RWPE1 (cell line): Measurements from ENCODE around the gene ZNF385A.

Source experiments
- CTCF ChIA-PET: fragments of 350-600 bp; sonication (Branson Sonifier 250); formaldehyde crosslinking; extraction: SDS; loops from one replicate; lab custom pipeline; 2021; lab: Yijun Ruan, JAX
- POLR2A ChIA-PET: fragments of 400-600 bp; formaldehyde crosslinking; extraction: SDS; loops from one replicate; lab custom pipeline; 2020; ENCODE audit warnings: antibody characterized with exemption; ENCODE audit not compliant: low non-redundant PET; lab: Yijun Ruan, JAX
- DNase-seq: peaks from one replicate; pipeline ENCODE4 v3.0.0; 2012; ENCODE audit warnings: low spot score
- H3K27ac ChIP-seq: fragments of 450-650 bp; 2 replicates; pipeline ENCODE4 v1.5.1; 2017
- TF ChIP-seq, protein P1 (sequence below): fragments of 450-650 bp; conservative IDR thresholded peaks from 2 replicates; pipeline ENCODE4 v1.5.1; 2017; ENCODE audit warnings: low read depth, mild to moderate bottlenecking

ZNF385A gene

DNA sequence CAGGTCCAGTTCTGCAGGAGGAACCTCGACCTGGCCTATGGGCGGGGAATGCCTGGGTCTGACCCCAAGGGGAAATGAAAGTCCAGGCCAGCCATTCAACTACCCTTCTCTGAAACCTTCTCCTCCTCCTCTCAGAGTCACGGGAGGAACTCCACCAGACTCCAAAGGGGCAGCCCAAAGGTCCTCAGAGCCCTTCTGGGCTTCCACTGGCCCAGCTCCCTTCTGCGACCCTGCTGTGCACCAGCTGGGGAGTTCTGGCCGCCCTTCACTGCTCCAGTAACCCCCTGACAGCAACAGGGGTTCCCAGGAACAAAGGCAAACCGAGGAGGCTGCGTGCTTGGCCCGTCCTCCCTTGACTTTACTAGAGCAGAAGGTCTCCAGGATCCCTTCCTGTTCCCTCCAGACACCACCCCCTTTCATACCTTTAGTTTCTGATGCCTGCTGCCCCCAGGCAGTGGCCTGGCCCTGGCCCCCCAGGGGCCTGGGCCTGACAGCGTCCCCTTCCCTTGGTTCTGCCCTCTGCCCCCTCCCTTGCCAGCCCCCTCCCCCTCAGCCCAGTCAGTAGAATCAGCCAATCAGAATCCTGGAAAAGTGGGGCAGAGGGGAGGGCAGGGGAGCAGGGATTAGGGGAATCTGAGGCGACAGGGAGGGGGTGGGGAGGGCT lies 850 bp upstream of the ZNF385A start:
- TF ChIP-seq, protein P1, sequence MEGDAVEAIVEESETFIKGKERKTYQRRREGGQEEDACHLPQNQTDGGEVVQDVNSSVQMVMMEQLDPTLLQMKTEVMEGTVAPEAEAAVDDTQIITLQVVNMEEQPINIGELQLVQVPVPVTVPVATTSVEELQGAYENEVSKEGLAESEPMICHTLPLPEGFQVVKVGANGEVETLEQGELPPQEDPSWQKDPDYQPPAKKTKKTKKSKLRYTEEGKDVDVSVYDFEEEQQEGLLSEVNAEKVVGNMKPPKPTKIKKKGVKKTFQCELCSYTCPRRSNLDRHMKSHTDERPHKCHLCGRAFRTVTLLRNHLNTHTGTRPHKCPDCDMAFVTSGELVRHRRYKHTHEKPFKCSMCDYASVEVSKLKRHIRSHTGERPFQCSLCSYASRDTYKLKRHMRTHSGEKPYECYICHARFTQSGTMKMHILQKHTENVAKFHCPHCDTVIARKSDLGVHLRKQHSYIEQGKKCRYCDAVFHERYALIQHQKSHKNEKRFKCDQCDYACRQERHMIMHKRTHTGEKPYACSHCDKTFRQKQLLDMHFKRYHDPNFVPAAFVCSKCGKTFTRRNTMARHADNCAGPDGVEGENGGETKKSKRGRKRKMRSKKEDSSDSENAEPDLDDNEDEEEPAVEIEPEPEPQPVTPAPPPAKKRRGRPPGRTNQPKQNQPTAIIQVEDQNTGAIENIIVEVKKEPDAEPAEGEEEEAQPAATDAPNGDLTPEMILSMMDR, result no peak
- peak overlapping the region; percentile 55 for H3K27ac ChIP-seq
- no peak for DNase-seq
- POLR2A ChIA-PET, result no interaction called here
- CTCF ChIA-PET, result no interaction called here

DNA sequence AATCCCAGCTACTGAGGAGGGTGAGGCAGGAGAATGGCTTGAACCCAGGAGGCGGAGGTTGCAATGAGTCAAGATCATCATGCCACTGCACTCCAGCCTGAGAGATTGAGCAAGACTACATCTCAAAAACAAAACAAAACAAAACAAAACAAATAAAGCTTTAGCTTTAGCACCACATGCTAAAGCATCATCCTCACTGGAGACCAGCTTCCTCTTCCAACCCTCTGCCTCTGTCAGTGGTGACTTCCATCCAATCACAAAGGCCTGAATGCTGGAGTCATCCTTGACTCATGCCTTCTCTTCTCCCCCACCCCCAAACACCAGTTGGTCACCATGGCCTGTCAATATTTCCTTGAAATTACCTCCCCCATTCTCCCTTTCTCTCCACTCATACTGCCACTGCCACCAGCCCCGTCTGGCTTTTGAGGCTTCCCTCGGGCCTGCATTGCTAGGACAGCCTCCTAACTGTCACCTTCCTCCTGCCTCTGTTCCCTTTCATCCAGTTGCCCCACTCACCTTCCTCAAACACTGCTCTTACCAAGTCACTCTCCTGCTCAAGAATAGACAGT lies 1.4 kb downstream of the ZNF385A start:
- TF ChIP-seq, protein P1, result no peak
- ChIA-PET CTCF (interaction anchor here (1.1 kb wide), 1 partner anchor 16 kb away, joined by 5 read pairs; no protein-coding TSS in a partner anchor), POLR2A (interaction anchor here (0.6 kb wide), 1 partner anchor 32 kb away, joined by 3 read pairs; no protein-coding TSS in a partner anchor)
- DNase-seq, result peak; percentile 90
- peak overlapping the region; percentile 73 for H3K27ac ChIP-seq

DNA sequence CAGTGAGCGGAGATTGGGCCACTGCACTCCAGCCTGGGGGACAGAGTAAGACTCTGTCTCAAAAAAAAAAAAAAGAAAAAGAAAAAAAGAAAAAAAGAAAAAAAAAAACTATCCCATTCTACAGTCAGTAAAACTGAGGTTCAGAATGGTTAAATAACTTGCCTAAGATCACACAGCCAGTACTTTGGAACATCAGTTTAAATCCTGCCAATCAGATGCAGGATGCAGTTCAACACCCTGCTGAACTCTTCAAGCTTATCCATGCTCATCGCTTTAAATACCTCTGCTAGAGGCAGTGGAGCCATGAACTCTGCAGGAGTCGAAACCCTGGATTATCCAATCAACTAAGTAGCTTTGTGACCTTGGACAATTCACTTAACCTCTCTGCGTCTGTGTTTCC lies 3.4 kb downstream of the ZNF385A start:
- CTCF ChIA-PET, result interaction anchor here (0.6 to 1.4 kb wide), 4 partner anchors 12 to 1544 kb away, joined by 3 to 5 read pairs (median 3); no protein-coding TSS in a partner anchor
- DNase-seq, result no peak
- TF ChIP-seq, protein P1, result no peak
- H3K27ac ChIP-seq, result no peak overlapping the region
- POLR2A ChIA-PET, result interaction anchor here (0.6 kb wide), 1 partner anchor 11 kb away, joined by 3 read pairs; no protein-coding TSS in a partner anchor

DNA sequence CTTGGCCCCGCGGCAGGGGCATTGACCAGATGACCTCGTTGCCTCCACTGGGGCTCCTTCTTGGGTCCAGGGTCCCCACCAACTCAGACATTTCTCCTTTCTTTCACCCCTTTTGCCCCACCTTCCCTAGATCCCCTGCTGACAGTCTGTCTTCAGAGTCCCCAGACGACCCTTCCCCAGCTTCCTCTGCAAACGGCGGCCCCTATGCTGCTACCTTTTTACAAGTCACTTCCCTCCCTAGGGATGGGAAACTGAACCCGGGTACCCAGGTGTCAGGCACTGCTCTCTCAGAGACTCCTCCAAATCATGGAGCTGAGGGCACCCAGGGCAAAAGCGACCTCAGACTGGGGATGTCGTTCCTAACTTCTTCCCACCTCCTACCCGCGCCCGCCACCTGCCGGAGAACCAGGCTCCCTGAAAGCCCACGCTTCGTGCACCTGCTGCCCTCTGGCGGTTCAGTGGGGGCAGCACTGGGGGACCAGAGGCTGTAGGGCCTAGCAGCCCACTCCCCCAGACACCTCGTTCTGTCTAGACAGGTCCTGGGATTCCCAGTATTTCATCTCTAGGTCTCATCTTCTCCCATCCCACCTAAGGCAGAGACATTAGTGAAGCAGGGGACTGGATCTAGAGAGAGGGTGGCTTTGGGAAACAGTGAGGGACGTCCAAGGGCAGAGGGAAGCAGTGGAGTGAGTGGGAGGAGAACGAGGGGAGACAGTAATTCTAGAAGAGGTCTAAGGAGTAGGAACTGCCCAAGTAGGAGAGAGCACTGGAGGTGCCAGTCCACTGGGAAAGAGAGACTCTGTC lies 4.9 kb downstream of the ZNF385A start:
- CTCF ChIA-PET, result interaction anchor here (1.4 kb wide), 1 partner anchor 11 kb away, joined by 3 read pairs; no protein-coding TSS in a partner anchor
- TF ChIP-seq, protein P1, result peak; percentile 99
- POLR2A ChIA-PET, result no interaction called here
- DNase-seq, result peak; percentile 48
- peak overlapping the region; percentile 39 for H3K27ac ChIP-seq

DNA sequence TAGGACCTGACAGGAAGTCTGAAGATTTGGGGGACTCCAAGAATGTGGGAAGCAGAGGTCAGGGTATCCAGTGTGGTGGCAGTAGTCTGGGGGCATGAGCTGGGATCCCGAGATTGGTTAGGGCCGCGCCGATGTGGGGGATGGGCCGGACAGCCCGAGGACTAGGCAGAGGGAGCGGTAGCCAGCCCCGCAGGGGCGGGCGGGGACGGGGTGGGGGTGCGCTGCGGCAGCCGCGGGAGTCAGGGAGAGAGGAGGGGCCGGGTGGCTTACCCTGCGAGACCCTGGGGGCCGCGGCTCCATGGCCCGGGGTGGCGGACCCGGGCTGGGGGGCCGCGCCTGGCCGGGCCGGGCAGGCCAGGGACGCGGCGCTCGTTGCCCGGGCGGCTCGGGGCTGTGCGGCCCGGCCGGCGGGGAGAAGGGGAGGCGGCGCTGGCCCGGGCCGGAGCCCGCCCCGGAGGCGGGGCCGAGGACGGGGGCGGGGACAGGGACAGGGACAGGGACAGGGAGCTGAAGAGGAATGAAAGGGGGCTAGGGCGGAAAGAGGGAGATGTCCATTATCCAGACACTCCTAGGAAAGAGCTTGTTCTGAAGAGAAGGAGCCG lies 5.6 kb downstream of the ZNF385A start:
- TF ChIP-seq, protein P1, result no peak
- no peak for DNase-seq
- peak overlapping the region; percentile 39 for H3K27ac ChIP-seq
- CTCF ChIA-PET, result interaction anchor here (0.5 kb wide), 1 partner anchor 72 kb away, joined by 3 read pairs; no protein-coding TSS in a partner anchor
- POLR2A ChIA-PET, result no interaction called here
